Measurements from ENCODE around the gene MYL5.

DNA sequence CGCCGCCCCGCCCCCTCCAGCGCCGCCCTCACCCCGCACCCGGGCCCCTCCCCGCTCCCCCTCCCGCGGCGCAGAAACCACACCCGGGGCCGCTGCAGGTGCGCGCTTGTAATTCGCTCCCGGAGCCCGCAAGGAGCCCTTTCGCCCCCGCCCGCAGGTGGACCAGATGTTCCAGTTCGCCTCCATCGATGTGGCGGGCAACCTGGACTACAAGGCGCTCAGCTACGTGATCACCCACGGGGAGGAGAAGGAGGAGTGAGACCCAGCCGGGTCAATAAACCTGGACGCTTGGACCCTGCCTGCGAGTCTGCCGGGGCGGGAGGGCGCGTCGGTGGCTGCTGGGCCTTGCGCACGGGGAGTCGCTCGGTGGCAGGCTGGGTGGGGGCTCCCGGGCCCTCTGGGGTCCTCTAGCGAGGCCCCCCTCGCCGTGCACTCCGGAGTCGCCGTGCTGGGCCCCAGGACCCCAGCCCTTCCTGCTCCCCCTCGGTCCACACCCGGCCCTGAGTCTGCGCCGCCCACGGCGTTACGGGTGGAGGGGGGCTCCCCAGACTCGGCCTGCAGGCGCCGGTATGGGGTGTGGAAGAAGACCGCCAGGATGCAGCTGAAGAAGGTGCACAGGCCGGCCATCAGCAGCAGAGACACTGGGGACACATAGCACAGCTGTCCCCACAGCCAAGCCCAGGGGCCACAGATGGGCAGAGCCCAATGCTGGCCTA, 7.6 kb downstream of the MYL5 start:
- TF ChIP-seq, protein P1, sequence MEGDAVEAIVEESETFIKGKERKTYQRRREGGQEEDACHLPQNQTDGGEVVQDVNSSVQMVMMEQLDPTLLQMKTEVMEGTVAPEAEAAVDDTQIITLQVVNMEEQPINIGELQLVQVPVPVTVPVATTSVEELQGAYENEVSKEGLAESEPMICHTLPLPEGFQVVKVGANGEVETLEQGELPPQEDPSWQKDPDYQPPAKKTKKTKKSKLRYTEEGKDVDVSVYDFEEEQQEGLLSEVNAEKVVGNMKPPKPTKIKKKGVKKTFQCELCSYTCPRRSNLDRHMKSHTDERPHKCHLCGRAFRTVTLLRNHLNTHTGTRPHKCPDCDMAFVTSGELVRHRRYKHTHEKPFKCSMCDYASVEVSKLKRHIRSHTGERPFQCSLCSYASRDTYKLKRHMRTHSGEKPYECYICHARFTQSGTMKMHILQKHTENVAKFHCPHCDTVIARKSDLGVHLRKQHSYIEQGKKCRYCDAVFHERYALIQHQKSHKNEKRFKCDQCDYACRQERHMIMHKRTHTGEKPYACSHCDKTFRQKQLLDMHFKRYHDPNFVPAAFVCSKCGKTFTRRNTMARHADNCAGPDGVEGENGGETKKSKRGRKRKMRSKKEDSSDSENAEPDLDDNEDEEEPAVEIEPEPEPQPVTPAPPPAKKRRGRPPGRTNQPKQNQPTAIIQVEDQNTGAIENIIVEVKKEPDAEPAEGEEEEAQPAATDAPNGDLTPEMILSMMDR (IDR thresholded peaks at IDR 0.05; ENCODE audit: insufficient read depth, low read length, poor library complexity, severe bottlenecking): no peak
- TF ChIP-seq EZH2phosphoT487 (conservative IDR thresholded peaks at IDR 0.05; ENCODE audit: low read length): no peak
